Fibroblast of skin of right biceps (primary cell): ENCODE data around the gene MT1X.
"Not testable (repeated sequence)": the region's sequence is repeated elsewhere in the genome, so short reads cannot be mapped to it uniquely, and the experiment has no call there.

Source experiments
- DNase-seq: peaks from one replicate; pipeline ENCODE4 v3.0.0-alpha.2; 2013

MT1X gene

GRCh38 chr16:56657555-56658326 is 24.5 kb upstream of the MT1X start, which contains the start of gene MT1F:
MT1F (plus strand) TSS chr16:56657959; CDS start chr16:56658059, 100 bp downstream.
- DNase-seq: peak; percentile 23

GRCh38 chr16:56658327-56658875 is 23.9 kb upstream of the MT1X start:
- DNase-seq: no peak

DNA sequence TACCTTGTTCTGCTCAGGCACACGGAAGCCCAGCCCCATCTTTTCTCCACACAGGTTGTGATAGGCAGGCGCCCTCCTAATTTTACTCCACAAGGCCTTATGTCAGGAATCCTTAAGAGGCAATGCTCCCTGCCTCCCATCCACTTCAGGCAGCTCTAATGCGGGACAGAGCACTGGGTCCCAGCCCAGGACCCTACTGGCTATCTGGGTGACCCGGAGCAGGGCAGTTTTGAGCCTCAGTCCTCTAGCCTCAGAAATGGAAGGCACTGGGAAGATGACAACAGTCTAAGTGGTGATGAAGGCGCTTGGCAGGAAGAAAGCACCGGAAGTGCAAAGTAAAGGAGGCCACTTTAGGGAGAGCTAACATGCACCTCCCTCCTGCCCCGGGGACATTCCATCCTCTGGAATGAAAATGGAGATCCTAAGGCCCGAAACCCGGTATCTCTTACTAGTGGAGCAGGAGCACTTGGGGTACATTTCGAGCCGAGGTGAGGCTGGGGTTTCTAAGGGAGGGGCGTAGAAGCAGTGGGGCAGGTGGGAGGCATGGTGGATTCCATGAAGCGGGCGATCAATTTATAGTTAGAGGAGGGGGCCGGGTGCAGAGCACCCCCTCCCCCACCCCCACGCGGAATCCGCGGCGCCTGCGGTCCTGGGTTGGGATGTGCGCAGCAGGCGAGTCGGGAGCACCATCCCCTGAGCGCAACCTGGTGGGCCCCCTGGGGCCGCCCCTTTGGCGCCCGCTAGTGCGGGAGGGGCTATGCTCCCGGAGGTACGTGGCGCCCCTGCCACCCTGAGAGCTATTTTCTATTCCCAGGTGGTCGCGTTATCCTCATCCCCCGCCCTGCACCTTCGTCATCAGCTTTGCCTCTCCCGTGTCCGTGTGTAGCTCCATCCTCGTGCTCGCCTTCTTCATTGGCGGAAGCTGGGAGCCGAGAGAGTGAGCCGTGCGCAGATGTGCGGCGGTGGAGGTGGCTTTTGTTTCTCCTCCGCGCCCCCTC is 19.6 kb upstream of the MT1X start:
- no peak for DNase-seq

- no peak for DNase-seq
Observed at GRCh38 chr16:56664506-56664905, 17.8 kb upstream of the MT1X start.

GRCh38 chr16:56665286-56666261 is 16.7 kb upstream of the MT1X start:
- not testable (repeated sequence) for DNase-seq

GRCh38 chr16:56667581-56668571 is 14.4 kb upstream of the MT1X start, which contains the start of gene MT1G:
MT1G (minus strand) TSS chr16:56668065; CDS start chr16:56667993, 72 bp downstream.
- DNase-seq: no peak

DNA sequence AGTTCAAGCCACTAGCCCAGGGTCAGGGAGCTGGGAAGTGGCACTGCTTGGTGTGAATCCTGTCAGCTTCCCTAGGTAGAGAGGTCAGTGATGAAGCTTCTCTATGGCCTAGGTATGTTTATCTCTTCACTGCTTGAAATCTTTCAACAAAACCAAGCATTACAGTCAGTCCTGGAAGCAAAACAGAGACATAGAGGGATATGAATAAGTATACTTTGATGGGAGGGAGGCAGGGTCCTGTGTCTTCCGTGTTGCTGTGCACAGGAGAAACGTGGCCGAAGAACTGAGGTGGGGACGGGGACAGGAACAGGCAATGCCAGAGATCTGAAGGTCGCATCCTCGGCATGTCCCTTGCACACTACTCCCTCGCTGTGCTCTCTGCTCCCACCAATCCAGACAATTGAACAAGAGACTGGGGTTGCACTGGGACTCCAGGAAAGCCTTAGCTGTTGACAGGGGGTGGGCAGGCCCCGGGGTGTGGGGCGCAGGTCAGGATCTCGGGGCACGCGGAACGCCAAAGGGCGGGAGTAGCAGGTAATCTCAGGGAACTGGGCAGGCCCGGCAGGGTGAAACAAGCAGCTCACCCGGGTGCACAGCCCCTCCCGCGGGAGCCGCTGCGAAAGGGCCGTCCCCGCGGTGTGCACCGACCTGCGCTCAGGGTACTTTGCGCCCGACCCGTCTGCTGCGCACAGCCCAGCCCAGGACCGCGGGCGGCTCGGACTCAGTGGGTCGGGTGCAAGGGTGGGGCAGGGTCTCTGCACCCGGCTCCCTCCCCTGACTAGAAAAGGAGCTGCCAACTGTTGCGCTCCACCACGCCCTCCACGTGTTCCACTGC is 13.0 kb upstream of the MT1X start, which contains the start of gene MT1H:
TSS of gene MT1H (plus strand) at position 810 of the 835 bp plus-strand sequence. CDS start 71 bp downstream, outside the sequence.
- DNase-seq: no peak

GRCh38 chr16:56669840-56670619 is 12.2 kb upstream of the MT1X start:
- no peak for DNase-seq

DNA sequence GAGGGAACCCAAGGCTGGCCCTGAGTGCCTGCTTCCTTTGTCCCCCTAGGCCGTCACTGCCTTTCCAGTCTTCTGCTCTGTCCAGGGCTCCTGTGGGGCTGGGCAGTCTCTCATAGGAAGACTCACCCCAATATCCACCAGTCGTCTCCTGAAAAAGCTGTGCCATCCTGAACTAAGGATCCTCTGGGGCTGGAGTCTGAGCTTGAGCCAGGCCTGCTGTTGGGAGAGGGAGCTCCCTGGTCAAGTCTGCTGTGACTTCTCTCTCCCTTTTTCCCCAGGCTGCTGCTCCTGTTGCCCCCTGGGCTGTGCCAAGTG is 11.7 kb upstream of the MT1X start:
- DNase-seq: no peak

DNA sequence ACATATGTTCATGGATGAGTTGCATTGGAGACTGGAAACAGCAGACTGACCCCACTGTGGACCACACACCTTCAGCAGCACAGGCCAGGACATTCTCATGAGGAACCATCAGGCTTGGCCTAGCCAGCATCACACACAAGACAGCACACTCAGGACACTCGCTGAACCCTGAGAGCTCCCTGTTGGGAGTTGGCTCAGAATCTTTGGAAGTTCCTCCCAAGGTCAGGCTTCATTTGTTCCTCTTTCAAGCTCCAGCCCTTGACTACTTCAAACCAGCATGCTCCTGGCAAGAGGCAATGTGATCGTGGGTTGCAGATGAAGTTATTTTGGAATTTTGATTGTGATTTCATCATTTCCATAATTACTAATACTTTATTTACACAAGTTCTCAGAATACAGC is 10.6 kb upstream of the MT1X start:
- DNase-seq: not testable (repeated sequence)

DNA sequence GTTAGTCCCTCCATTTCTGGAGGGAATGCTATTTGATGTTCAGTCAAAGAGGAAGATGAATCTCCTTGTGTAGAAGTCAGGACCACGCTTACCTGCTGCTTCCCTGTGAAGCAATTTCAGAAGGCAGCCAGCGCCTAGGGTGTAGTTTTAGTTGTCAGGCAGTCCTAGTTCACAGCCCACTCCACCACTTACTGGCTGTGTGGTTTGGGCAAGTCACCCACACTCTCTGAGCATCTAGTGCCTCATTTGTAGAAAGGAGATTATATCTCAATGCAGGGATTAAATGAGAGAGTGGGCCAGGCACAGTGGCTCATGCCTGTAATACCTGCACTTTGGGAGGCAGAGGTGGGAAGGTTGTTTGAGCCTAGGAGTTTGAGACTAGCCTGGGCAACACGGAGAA is 10.1 kb upstream of the MT1X start:
- DNase-seq: not testable (repeated sequence)

DNA sequence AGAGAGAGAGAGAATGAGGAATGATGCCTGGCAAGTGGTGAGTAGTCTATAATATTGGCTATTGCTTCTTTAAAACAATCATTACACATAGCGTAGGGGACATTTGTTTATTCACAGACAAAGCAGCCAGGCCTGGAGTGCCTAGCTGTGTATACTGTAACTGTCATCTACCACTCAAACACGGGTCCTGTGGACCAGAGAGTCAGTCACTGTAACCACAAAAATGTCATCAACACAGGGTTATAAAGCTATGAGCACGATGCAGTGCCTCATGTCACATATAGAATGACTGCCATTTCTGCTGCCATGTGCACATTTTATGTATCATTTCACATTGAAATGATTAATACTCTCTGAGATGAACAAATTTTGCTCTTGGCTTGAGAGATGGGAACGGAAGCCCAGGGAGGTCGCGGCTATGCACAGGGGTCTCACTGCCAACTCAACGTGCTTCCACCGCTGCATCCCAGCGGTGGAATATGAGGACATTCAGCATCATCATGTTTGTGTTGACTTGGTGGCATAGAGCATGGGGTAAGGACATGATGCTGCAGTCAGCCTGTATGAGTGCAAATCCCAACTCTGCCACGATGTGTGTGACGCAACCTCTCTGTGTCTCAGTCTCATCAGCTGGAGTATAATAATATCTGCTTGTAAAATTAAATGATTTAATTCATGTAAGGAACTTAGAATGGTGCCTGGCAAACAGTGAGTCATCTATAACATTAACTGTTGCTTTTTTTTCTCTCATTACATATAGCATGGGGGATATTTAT is 9.3 kb upstream of the MT1X start:
- DNase-seq: no peak

GRCh38 chr16:56673921-56674320 is 8.3 kb upstream of the MT1X start:
- peak; percentile 40 for DNase-seq

DNA sequence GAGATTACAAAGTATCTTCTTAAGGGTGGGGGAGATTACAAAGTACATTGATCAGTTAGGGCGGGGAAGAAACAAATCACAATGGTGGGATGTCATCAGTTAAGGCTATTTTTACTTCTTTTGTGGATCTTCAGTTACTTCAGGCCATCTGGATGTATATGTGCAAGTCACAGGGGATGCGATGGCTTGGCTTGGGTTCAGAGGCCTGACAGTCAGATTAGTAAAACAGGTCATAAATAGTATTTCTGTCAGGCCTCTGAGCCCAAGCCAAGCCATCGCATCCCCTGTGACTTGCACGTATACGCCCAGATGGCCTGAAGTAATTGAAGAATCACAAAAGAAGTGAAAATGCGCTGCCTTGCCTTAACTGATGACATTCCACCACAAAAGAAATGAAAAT is 7.7 kb upstream of the MT1X start:
- peak; percentile 50 for DNase-seq

GRCh38 chr16:56675685-56676210 is 6.5 kb upstream of the MT1X start:
- no peak for DNase-seq

DNA sequence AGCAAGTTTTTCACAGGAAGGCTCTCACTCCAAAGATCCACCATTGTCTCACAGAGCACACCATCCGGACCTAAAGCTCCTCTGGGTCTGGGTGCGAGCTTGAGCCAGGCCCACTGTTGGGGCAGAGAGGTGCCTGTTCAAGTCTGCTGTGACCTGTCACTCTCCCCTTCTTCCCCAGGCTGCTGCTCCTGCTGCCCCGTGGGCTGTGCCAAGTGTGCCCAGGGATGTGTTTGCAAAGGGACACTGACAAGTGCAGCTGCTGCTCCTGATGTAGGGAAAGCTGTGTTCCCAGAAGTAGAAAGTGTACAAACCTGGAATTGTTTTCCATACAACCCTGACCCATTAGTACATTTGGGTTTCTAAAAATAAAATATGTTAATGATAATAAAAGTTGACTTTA is 4.8 kb upstream of the MT1X start:
- DNase-seq: no peak

DNA sequence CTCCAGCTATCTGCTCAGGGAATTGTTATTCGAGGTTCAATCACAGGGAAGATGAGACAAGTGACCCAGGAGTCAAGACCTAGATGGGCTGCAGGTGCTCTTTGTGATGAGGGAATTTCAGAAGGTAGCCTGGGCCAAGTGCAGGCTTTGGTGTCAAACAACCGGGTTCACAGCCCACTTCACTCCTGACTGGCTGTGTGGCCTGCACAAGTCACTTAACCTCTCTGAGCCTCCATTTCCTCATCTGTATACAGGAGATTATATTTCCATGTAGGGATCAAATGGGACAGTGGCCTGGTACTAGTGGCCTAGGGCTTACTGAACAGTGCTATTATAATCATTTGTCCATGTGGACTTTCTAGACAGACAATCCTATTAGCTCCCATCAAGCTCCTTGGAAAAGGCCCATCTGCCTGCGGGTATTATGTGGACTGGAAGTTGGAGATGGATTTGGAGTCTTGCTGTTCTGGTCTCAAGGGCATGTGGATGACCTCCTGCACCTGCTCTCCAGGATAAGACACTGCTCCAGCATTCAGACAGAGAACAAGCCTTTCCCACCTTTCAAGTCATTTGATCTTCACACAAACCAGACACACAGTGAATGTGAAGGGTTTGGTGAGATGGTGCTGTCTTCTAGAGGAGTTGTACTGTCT is 3.1 kb upstream of the MT1X start:
- DNase-seq: no peak
